ENCODE results near the gene EIF3L. TPM values are rescaled to one million over a fixed set of nuclear protein-coding genes. Genes with fewer than 3 reads are reported as not detected.
A peak's percentile ranks its signal among the peaks of the same experiment; 100 is the strongest.

The EIF3L gene
- total RNA-seq, 1 donor from 2014 or later, result 718 TPM

DNA sequence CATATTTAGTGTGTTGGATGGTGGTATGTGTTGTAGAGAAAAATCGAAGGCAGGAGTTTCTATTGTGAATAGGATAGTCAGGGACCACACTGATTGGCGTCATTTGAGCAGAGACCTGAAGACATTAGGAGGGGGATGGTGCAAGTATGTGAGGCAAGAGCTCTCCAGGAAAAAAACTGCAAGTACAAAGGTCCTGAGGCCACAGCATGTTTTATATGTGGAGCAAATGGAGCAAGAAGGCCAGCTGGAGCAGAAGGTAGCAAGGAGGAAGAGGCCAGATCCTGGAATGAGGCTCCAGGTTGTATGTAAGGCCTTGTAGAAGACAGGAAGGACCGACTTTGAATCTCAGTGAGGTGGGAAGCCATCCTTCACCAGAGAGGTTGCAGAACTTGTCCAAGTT lies 42.7 kb downstream of the EIF3L start:
- Mint-ChIP-seq H3K27ac (no peak overlapping the region), H3K4me3 (no peak overlapping the region), H3K27me3 (no peaks in the 10 kb centered on the region), H3K36me3 (ENCODE audit: low read depth) (peaks cover 36% of the 10 kb centered on the region), H3K4me1 (peaks cover 12% of the 10 kb centered on the region), H3K9me3 (no peaks in the 10 kb centered on the region)
- CTCF ChIA-PET, result no interaction called here
- intact Hi-C loops (cut with micrococcal nuclease), result no loop called here
- DNase-seq, result no peak
- TF ChIP-seq, protein P1, sequence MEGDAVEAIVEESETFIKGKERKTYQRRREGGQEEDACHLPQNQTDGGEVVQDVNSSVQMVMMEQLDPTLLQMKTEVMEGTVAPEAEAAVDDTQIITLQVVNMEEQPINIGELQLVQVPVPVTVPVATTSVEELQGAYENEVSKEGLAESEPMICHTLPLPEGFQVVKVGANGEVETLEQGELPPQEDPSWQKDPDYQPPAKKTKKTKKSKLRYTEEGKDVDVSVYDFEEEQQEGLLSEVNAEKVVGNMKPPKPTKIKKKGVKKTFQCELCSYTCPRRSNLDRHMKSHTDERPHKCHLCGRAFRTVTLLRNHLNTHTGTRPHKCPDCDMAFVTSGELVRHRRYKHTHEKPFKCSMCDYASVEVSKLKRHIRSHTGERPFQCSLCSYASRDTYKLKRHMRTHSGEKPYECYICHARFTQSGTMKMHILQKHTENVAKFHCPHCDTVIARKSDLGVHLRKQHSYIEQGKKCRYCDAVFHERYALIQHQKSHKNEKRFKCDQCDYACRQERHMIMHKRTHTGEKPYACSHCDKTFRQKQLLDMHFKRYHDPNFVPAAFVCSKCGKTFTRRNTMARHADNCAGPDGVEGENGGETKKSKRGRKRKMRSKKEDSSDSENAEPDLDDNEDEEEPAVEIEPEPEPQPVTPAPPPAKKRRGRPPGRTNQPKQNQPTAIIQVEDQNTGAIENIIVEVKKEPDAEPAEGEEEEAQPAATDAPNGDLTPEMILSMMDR (IDR thresholded peaks at IDR 0.05), result no peak
- POLR2A ChIA-PET, result no interaction called here
- ATAC-seq (ENCODE audit: low read depth), result no peak

GRCh38 chr22:37892566-37893335 lies 43.5 kb downstream of the EIF3L start:
- TF ChIP-seq, protein P1 (IDR thresholded peaks at IDR 0.05), result no peak
- ATAC-seq (ENCODE audit: low read depth) (no peak), DNase-seq (no peak)
- CTCF ChIA-PET, result interaction anchor here (1.4 kb wide), 1 partner anchor 13 kb away, joined by 3 read pairs; the partner anchor contains the start of gene MICALL1
- Mint-ChIP-seq H3K9me3 (no peaks in the 10 kb centered on the region), H3K36me3 (ENCODE audit: low read depth) (peaks cover 31% of the 10 kb centered on the region), H3K27me3 (no peaks in the 10 kb centered on the region), H3K4me1 (peaks cover 12% of the 10 kb centered on the region), H3K4me3 (no peak overlapping the region), H3K27ac (no peak overlapping the region)
- intact Hi-C loops (cut with micrococcal nuclease), result no loop called here
- POLR2A ChIA-PET, result no interaction called here

GRCh38 chr22:37893583-37893983 lies 44.4 kb downstream of the EIF3L start:
- CTCF ChIA-PET, result interaction anchor here (1.4 kb wide), 1 partner anchor 12 kb away, joined by 3 read pairs; the partner anchor contains the start of gene MICALL1
- Mint-ChIP-seq H3K36me3 (ENCODE audit: low read depth) (peaks cover 23% of the 10 kb centered on the region), H3K27me3 (no peaks in the 10 kb centered on the region), H3K4me1 (peaks cover 12% of the 10 kb centered on the region), H3K9me3 (no peaks in the 10 kb centered on the region), H3K27ac (no peak overlapping the region), H3K4me3 (no peak overlapping the region)
- DNase-seq (no peak), ATAC-seq (ENCODE audit: low read depth) (no peak)
- TF ChIP-seq, protein P1 (IDR thresholded peaks at IDR 0.05), result no peak
- POLR2A ChIA-PET, result no interaction called here
- intact Hi-C loops (cut with micrococcal nuclease), result no loop called here

DNA sequence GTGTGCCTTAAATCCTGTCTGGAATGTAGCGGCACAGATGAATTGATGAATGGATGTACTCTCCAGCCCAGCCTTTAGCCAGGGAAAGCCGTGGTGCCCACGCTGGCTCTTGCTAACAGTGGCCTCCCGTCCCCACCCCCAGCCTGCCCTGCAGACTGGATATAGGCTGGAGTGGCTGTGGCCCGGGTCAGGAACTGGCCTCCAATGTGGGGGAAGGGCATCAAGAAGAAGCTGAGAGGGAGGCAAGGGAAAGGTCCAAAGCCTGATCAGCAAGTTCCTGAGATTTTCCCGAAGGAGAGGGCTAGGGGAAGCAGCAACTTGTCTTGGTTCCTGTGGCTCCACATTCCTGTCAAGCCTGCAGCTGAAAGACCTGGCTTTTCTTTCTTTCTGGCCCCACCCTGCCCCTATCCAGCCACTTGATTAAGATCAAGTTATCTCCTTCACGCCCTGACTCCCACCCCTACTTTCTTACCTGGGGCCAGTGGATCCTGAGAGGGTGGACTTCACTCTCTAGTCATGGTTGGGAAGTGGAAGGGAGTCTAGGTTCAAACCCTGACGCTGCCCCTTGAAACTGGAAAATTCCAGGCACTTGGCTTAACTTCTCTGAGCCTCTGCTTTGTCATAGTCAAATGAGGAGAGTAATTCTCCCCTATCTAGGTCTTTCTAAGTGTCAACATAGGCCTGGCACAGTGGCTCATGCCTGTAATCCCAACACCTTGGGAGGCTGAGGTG lies 45.9 kb downstream of the EIF3L start:
- peaks cover 12% of the 10 kb centered on the region for H3K4me1 Mint-ChIP-seq
- no peak for ATAC-seq (ENCODE audit: low read depth)
- ChIA-PET CTCF (interaction anchor here (1.1 kb wide), 1 partner anchor 71 kb away, joined by 3 read pairs; no protein-coding TSS in a partner anchor), POLR2A (no interaction called here)
- no peak overlapping the region for H3K4me3 Mint-ChIP-seq
- no peaks in the 10 kb centered on the region for H3K9me3 Mint-ChIP-seq
- TF ChIP-seq, protein P1 (IDR thresholded peaks at IDR 0.05), result no peak
- intact Hi-C loops (cut with micrococcal nuclease), result loop anchor here (5.0 kb wide), 1 partner anchor 37 kb away; no protein-coding TSS in a partner anchor
- peak overlapping the region; percentile 35 for H3K27ac Mint-ChIP-seq
- no peaks in the 10 kb centered on the region for H3K27me3 Mint-ChIP-seq
- no peak for DNase-seq
- H3K36me3 Mint-ChIP-seq (ENCODE audit: low read depth), result peaks cover 13% of the 10 kb centered on the region

DNA sequence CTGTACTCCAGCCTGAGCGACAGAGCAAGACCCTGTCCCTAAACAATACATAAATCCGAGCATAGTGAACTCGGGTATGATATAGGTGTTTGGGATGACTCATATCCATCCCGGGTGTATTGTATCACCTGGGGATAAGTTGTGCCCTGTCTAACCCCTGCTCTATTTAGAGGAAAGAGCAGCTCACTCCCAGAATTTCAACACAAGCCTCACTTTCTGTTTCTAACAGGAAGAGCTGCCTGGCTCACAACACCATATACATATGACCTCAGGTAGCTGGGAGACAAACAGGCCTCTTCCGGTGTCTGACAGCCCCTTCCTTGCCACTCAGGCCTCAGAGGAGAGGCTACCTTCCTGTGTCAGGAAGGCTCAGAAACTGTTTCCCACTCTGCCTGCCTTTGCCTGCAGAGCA lies 47.0 kb downstream of the EIF3L start:
- peak; percentile 76 for ATAC-seq (ENCODE audit: low read depth)
- ChIA-PET CTCF (interaction anchor here (0.8 to 1.3 kb wide), 4 partner anchors 10 to 79 kb away, joined by 3 to 4 read pairs (median 3); partner anchors contain the start of gene MICALL1), POLR2A (interaction anchor here (0.5 to 0.9 kb wide), 3 partner anchors 9 to 219 kb away, joined by 3 to 6 read pairs (median 5); partner anchors contain the start of gene MICALL1)
- H3K4me1 Mint-ChIP-seq, result peaks cover 12% of the 10 kb centered on the region
- no peak for DNase-seq
- H3K9me3 Mint-ChIP-seq, result no peaks in the 10 kb centered on the region
- H3K4me3 Mint-ChIP-seq, result peak overlapping the region; percentile 15
- H3K27ac Mint-ChIP-seq, result peak overlapping the region; percentile 84
- TF ChIP-seq, protein P1 (IDR thresholded peaks at IDR 0.05), result no peak
- intact Hi-C loops (cut with micrococcal nuclease), result loop anchor here (5.0 kb wide), 1 partner anchor 36 kb away; no protein-coding TSS in a partner anchor
- peaks cover 10% of the 10 kb centered on the region for H3K36me3 Mint-ChIP-seq (ENCODE audit: low read depth)
- H3K27me3 Mint-ChIP-seq, result no peaks in the 10 kb centered on the region
